GM12878 (cell line): ENCODE data around the gene NMBR. TPM values are rescaled to one million over a fixed set of nuclear protein-coding genes. Genes with fewer than 3 reads are reported as not detected.

Experiments used
- ATAC-seq: fragments of 200-7000 bp; cut with Tn5 transposase; 3 replicates; pipeline ENCODE4 v1.9.1; 2020; ENCODE audit warnings: mild to moderate bottlenecking, moderate library complexity
- BruUV-seq: library from RNA; stranded (reverse); fragments of 400-500 nt; replicated peaks from 2 replicates; lab custom pipeline; 2021; lab: Mats Ljungman, UMichigan
- CTCF ChIA-PET: fragments of 300-600 bp; sonication (Branson Sonifier 250); formaldehyde crosslinking; extraction: SDS; loops from one replicate; lab custom pipeline; 2021; ENCODE audit warnings: inconsistent platforms; lab: Yijun Ruan, JAX
- POLR2A ChIA-PET: fragments of 350-600 bp; formaldehyde crosslinking; extraction: SDS; loops from one replicate; lab custom pipeline; 2021; ENCODE audit warnings: inconsistent platforms; lab: Charles Lee
- RAD21 ChIA-PET: fragments of 300-600 bp; sonication (Branson Sonifier 250); formaldehyde crosslinking; loops from one replicate; lab custom pipeline; 2023; ENCODE audit warnings: antibody characterized with exemption; ENCODE audit not compliant: unreplicated experiment; lab: Charles Lee
- SMC1A ChIA-PET: fragments of 300-600 bp; sonication (Branson Sonifier 250); formaldehyde crosslinking; loops from one replicate; lab custom pipeline; 2023; ENCODE audit not compliant: unreplicated experiment, uncharacterized antibody; lab: Charles Lee
- DNase-seq: peaks from one replicate; pipeline ENCODE4 v3.0.0-alpha.2; 2011; ENCODE audit warnings: low read depth, low spot score
- FAIRE-seq: peaks from 3 replicates; lab custom pipeline; 2011; peaks lifted over from hg19 to GRCh38; lab: Jason Lieb, UNC
- H2AFZ ChIP-seq: 2 replicates; pipeline ENCODE4 v1.6.0; 2011; ENCODE audit warnings: low read depth, low read length, control low read depth; ENCODE audit not compliant: control insufficient read depth
- H3K27ac ChIP-seq: 2 replicates; pipeline ENCODE4 v1.5.1; 2011; ENCODE audit warnings: control low read depth; ENCODE audit not compliant: control insufficient read depth, insufficient read depth
- H3K27me3 ChIP-seq, 2 experiments: replicated peaks in 1 of 2; 2 replicates each; pipeline versions ENCODE4 v1.6.0 to v1.6.1; 2011; ENCODE audit warnings: low read length in 1 of 2; ENCODE audit not compliant: control insufficient read depth in 2 of 2, insufficient read depth in 2 of 2
- H3K36me3 ChIP-seq, 2 experiments: 2 replicates each; pipeline ENCODE4 v1.5.1; 2011; ENCODE audit warnings: low read length in 1 of 2; ENCODE audit not compliant: control insufficient read depth in 2 of 2, insufficient read depth in 2 of 2
- H3K4me1 ChIP-seq: 2 replicates; pipeline ENCODE4 v1.6.1; 2011; ENCODE audit warnings: mild to moderate bottlenecking, low read length, moderate library complexity, mixed read lengths; ENCODE audit not compliant: control insufficient read depth, insufficient read depth
- H3K4me2 ChIP-seq: 2 replicates; pipeline ENCODE4 v1.6.0; 2011; ENCODE audit warnings: control low read depth; ENCODE audit not compliant: control insufficient read depth, insufficient read depth
- H3K4me3 ChIP-seq: fragments of 200-600 bp; sonication (generic); 2 replicates; pipeline ENCODE4 v1.5.1; 2016
- H3K79me2 ChIP-seq: 2 replicates; pipeline ENCODE4 v1.6.0; 2011; ENCODE audit warnings: low read length; ENCODE audit not compliant: control insufficient read depth, insufficient read depth
- H3K9ac ChIP-seq: 2 replicates; pipeline ENCODE4 v1.8.0; 2011; ENCODE audit warnings: low read length, control low read depth, mixed read lengths; ENCODE audit not compliant: control insufficient read depth, insufficient read depth
- H3K9me3 ChIP-seq: replicated peaks from 3 replicates; pipeline ENCODE4 v1.5.1; 2011; ENCODE audit warnings: mild to moderate bottlenecking, low read length; ENCODE audit not compliant: control insufficient read depth, insufficient read depth
- H4K20me1 ChIP-seq: 2 replicates; pipeline ENCODE4 v1.6.0; 2011; ENCODE audit not compliant: control insufficient read depth, insufficient read depth
- ATF7 ChIP-seq: fragments of 450-650 bp; IDR thresholded peaks from 2 replicates; pipeline ENCODE4 v1.6.1; 2016; ENCODE audit warnings: low read depth, mild to moderate bottlenecking
- CHD1 ChIP-seq: IDR thresholded peaks from 2 replicates; pipeline ENCODE4 v1.6.1; 2012; ENCODE audit warnings: low read depth, low read length, improper control_type of control experiment
- CREB1 ChIP-seq: IDR thresholded peaks from 2 replicates; pipeline ENCODE4 v1.6.1; 2012; ENCODE audit warnings: low read depth, mild to moderate bottlenecking, inconsistent platforms
- EP300 ChIP-seq, 2 experiments: fragments of 150-350 bp in 1 of 2; IDR thresholded peaks; 2 replicates each; pipeline ENCODE4 v1.6.1; 2011 to 2012; ENCODE audit warnings: low read depth in 2 of 2, low read length in 2 of 2, borderline replicate concordance in 1 of 2, improper control_type of control experiment in 1 of 2, inconsistent platforms in 1 of 2; ENCODE audit not compliant: control insufficient read depth in 1 of 2
- ETV6 ChIP-seq, 2 experiments: fragments of 450-650 bp in 1 of 2; IDR thresholded peaks in 1 of 2; conservative IDR thresholded peaks in 1 of 2; 2 replicates each; pipeline ENCODE4 v1.6.1; 2014; ENCODE audit warnings: antibody characterized with exemption in 1 of 2, borderline replicate concordance in 1 of 2, low read depth in 1 of 2, mild to moderate bottlenecking in 1 of 2, moderate library complexity in 1 of 2
- HDAC2 ChIP-seq: fragments of 200-600 bp; sonication (generic); IDR thresholded peaks from 2 replicates; pipeline ENCODE4 v1.6.1; 2017
- PML ChIP-seq: IDR thresholded peaks from 2 replicates; pipeline ENCODE4 v1.6.1; 2012; ENCODE audit warnings: low read length, inconsistent platforms
- RAD51 ChIP-seq: fragments of 450-650 bp; IDR thresholded peaks from 2 replicates; pipeline ENCODE4 v1.6.1; 2016; ENCODE audit warnings: moderate library complexity, mild to moderate bottlenecking, inconsistent platforms
- ZNF622 ChIP-seq: fragments of 450-650 bp; IDR thresholded peaks from 2 replicates; pipeline ENCODE4 v1.6.1; 2017; ENCODE audit warnings: mild to moderate bottlenecking, inconsistent platforms
- WGBS: methylation state at CpG from one replicate; pipeline ENCODE4 v1.1.6; 2016; ENCODE audit warnings: low lambda C conversion rate; ENCODE audit not compliant: insufficient replicate concordance, insufficient coverage; ENCODE audit errors: missing lambda C conversion rate; 5-methylcytosine and 5-hydroxymethylcytosine counted together
- in situ Hi-C: fragments of 300-500 bp; cut with MboI; formaldehyde crosslinking; loops from 9 replicates; pipeline ENCODE4 v1.14.3; 2018; ENCODE audit warnings: mixed read lengths
- intact Hi-C: fragments of 100-400 bp; cut with micrococcal nuclease; formaldehyde crosslinking; loops from one replicate; pipeline ENCODE4 v1.14.2; 2022; ENCODE audit not compliant: unreplicated experiment
- polyA plus RNA-seq, 11 experiments: library from polyadenylated mRNA; depleted of rRNA in 4 of 11; unstranded in 6 of 11; stranded (reverse) in 5 of 11; fragments of >200 nt; fragmentation: Nextera tagmentation in 4 of 11; fragmentation: Illumina TruSeq in 1 of 11; extraction: Ambion mirVana in 4 of 11; extraction: Trizol in 1 of 11; gene quantifications; 1 replicate in 1 of 11; 2 replicates in 10 of 11; pipeline versions ENCODE4 v1.2.1 to v1.2.3, GENCODE V29; 2011 to 2016; ENCODE audit warnings: inconsistent platforms in 2 of 11, missing spikeins in 2 of 11, low read depth in 1 of 11
- total RNA-seq, 4 experiments: library from RNA; depleted of rRNA in 3 of 4; stranded (reverse); fragments of >200 nt in 3 of 4; fragmentation: Illumina TruSeq in 1 of 4; extraction: Trizol in 1 of 4; gene quantifications; 2 replicates each; pipeline versions ENCODE4 v1.2.1 to v1.2.3, GENCODE V29; 2013 to 2021
- TF ChIP-seq, protein P1 (sequence below): fragments of 450-650 bp; formaldehyde crosslinking; IDR thresholded peaks from 2 replicates; pipeline ENCODE4 v1.4.0; 2020; ENCODE audit warnings: mild to moderate bottlenecking, moderate library complexity
- TF ChIP-seq, protein P2 (sequence below): IDR thresholded peaks from 2 replicates; pipeline ENCODE4 v1.6.1; 2012; ENCODE audit warnings: low read length, inconsistent platforms
- TF ChIP-seq, protein P3 (sequence below): fragments of 450-650 bp; IDR thresholded peaks from 2 replicates; pipeline ENCODE4 v1.6.1; 2017; ENCODE audit warnings: borderline replicate concordance
- TF ChIP-seq, protein P4 (sequence below): fragments of 450-650 bp; IDR thresholded peaks from 2 replicates; pipeline ENCODE4 v1.6.1; 2016; ENCODE audit warnings: mild to moderate bottlenecking

The NMBR gene
- total and polyA plus RNA-seq, 10 of the 15 experiments (the other 5 are each of a cell fraction or from before 2014, with no cell fraction given): not detected

DNA sequence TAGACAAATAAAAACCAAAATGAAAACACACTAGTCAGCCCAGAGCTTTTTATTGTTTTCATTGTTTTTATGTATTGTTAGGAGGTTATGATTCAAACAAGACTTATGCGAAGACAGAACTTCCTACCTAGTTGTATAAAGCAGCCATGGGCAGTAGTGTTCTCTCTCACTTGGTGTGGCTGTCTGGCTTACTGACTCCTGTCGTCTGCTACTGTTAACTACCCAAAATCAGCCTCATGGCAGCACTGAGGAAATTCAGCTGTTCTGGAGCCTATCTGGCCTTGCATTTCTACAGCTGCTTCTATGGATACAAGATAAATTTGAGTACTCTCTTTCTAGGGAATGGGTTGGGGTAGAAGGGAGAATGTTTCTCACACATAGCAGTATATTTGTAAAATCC lies 20.6 kb upstream of the NMBR start:
- Histone ChIP-seq H3K27ac (no peak overlapping the region), H3K4me1 (no peaks in the 10 kb centered on the region), H3K9me3 (no peaks in the 10 kb centered on the region), H3K27me3 (no peaks in the 10 kb centered on the region), H3K79me2 (peaks cover 12% of the 10 kb centered on the region), H2AFZ (no peak overlapping the region), H3K4me3 (no peak overlapping the region), H3K36me3 (peaks cover 2 to 4% of the 10 kb centered on the region in 2 experiments), H3K4me2 (no peak overlapping the region), H3K9ac (no peak overlapping the region), H4K20me1 (no peaks in the 10 kb centered on the region)
- 90% methylated on average over 2 of the region's 2 CpGs for WGBS
- FAIRE-seq: no peak
- BruUV-seq: no TSS peak
- ChIA-PET CTCF (interaction anchor here (0.7 to 1.6 kb wide), 4 partner anchors 10 to 34 kb away, joined by 3 to 5 read pairs (median 4); no protein-coding TSS in a partner anchor), RAD21 (no interaction called here), SMC1A (interaction anchor here (0.9 kb wide), 1 partner anchor 308 kb away, joined by 3 read pairs; no protein-coding TSS in a partner anchor), POLR2A (no interaction called here)
- ATAC-seq: no peak
- in situ Hi-C loops: no loop called here
- intact Hi-C loops: no loop called here
- no peak for DNase-seq
- TF ChIP-seq, protein P1, sequence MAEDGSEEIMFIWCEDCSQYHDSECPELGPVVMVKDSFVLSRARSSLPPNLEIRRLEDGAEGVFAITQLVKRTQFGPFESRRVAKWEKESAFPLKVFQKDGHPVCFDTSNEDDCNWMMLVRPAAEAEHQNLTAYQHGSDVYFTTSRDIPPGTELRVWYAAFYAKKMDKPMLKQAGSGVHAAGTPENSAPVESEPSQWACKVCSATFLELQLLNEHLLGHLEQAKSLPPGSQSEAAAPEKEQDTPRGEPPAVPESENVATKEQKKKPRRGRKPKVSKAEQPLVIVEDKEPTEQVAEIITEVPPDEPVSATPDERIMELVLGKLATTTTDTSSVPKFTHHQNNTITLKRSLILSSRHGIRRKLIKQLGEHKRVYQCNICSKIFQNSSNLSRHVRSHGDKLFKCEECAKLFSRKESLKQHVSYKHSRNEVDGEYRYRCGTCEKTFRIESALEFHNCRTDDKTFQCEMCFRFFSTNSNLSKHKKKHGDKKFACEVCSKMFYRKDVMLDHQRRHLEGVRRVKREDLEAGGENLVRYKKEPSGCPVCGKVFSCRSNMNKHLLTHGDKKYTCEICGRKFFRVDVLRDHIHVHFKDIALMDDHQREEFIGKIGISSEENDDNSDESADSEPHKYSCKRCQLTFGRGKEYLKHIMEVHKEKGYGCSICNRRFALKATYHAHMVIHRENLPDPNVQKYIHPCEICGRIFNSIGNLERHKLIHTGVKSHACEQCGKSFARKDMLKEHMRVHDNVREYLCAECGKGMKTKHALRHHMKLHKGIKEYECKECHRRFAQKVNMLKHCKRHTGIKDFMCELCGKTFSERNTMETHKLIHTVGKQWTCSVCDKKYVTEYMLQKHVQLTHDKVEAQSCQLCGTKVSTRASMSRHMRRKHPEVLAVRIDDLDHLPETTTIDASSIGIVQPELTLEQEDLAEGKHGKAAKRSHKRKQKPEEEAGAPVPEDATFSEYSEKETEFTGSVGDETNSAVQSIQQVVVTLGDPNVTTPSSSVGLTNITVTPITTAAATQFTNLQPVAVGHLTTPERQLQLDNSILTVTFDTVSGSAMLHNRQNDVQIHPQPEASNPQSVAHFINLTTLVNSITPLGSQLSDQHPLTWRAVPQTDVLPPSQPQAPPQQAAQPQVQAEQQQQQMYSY (CRISPR knock-in tag): no peak
- no peak for TF ChIP-seq PML
- no peak for TF ChIP-seq ETV6 (conservative IDR thresholded peaks at IDR 0.05 in 1 of 2, IDR thresholded peaks at IDR 0.05 in 1 of 2; ENCODE audit: borderline replicate concordance in 1 of 2, low read depth in 1 of 2)
- TF ChIP-seq CREB1: no peak
- no peak for TF ChIP-seq ATF7
- TF ChIP-seq EP300 (IDR thresholded peaks at IDR 0.05; ENCODE audit: borderline replicate concordance in 1 of 2, control insufficient read depth in 1 of 2, low read depth in 2 of 2, low read length in 2 of 2): no peak
- TF ChIP-seq, protein P2, sequence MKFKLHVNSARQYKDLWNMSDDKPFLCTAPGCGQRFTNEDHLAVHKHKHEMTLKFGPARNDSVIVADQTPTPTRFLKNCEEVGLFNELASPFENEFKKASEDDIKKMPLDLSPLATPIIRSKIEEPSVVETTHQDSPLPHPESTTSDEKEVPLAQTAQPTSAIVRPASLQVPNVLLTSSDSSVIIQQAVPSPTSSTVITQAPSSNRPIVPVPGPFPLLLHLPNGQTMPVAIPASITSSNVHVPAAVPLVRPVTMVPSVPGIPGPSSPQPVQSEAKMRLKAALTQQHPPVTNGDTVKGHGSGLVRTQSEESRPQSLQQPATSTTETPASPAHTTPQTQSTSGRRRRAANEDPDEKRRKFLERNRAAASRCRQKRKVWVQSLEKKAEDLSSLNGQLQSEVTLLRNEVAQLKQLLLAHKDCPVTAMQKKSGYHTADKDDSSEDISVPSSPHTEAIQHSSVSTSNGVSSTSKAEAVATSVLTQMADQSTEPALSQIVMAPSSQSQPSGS: no peak
- no peak for TF ChIP-seq RAD51
- TF ChIP-seq, protein P3, sequence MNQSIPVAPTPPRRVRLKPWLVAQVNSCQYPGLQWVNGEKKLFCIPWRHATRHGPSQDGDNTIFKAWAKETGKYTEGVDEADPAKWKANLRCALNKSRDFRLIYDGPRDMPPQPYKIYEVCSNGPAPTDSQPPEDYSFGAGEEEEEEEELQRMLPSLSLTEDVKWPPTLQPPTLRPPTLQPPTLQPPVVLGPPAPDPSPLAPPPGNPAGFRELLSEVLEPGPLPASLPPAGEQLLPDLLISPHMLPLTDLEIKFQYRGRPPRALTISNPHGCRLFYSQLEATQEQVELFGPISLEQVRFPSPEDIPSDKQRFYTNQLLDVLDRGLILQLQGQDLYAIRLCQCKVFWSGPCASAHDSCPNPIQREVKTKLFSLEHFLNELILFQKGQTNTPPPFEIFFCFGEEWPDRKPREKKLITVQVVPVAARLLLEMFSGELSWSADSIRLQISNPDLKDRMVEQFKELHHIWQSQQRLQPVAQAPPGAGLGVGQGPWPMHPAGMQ: no peak
- TF ChIP-seq, protein P4, sequence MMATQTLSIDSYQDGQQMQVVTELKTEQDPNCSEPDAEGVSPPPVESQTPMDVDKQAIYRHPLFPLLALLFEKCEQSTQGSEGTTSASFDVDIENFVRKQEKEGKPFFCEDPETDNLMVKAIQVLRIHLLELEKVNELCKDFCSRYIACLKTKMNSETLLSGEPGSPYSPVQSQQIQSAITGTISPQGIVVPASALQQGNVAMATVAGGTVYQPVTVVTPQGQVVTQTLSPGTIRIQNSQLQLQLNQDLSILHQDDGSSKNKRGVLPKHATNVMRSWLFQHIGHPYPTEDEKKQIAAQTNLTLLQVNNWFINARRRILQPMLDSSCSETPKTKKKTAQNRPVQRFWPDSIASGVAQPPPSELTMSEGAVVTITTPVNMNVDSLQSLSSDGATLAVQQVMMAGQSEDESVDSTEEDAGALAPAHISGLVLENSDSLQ: no peak
- no peak for TF ChIP-seq ZNF622
- no peak for TF ChIP-seq HDAC2
- TF ChIP-seq CHD1: no peak
